ENCODE measurements around the gene SLC4A8.
A peak's percentile ranks its signal among the peaks of the same experiment; 100 is the strongest.

Gene SLC4A8

DNA sequence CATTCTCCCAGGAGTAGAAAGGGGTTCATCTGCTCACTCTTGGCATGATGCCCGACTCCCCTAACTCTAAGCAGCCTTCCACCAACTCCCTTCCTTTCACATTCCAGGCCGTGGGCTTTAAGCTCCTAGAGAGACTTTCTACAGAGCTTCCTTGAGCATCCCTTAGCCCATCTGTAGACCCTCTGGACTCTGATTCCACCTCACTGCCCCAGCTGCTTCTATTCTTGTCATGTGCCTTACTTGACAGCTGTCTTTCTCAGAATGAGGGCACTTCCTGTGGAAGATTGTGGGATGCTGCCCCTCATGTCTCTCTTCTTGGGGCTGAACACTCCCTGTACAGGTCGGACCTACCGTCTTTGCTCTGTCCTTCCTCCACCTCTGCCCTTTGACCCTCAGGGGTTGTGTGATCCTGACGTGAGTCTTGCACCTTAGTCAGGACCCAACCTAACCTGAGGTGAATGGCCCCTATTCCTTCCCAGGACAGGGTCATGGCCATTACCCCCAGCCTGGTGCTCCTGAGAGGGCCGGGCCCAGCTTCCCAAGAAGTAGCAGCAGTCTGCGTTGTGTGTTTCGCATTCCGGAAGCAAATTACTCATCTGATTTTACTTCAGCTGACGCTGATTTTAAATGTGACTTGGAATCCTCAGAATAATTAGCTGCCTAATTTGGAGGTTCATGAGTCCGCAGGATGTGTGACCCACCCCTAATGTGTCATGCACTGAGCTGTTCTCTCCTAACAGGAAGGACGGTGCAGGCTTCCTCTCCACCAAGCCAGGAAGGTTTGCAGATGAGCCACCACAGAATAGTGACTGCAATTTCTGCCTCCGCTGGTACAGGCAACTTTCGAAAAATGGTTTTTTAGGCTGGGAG, 30.7 kb upstream of the SLC4A8 start:
- H3K4me3 ChIP-seq = no peak overlapping the region
- peak overlapping the region in 18 of 21 experiments; percentile 26 to 92 (median 60) for H3K27ac ChIP-seq

DNA sequence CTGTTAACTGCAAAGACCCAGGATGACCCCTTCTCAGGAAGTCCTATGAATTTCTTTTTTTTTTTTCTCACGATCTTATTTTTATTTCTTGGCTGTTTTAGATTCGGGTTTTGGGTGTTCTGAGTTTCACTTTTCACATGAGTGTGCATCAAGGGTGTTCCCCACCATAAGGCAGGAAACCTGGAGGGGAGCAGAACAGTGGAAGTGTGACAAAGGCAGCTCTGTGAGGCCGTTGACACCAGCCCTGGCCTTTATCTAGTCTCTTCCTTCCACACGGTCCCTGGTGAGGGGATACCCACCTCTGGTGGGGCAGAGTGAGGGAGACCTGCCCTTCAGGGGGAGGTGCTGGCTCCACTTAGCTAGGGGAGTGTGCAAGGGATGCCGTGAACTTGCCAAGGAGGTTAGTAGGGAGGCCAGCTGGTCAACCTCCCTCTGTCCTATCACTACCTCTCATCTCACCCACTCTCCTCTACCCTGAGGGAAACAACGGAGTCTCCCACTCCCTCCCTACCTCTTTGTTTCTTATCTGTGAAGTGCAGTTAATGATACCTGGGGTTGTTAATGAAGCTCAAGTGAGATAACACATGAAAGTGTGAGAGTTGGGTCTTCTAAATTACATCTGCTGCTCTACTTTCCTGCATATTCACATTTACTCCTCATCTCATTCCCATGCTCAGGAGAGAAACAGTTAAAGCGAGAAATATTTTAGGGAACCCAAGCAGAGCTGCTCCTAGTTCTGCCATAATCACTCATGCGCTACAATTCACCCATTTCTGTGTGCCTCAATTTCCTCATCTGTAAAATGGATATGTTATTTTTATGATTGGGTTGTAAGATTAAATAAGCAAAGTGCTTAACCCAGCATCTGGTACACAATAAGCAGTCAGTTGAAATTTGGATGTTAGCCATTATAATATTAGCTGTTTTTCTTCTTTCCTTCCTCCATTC, 29.1 kb upstream of the SLC4A8 start:
- Histone ChIP-seq H3K27ac (peak overlapping the region in 8 of 21 experiments; percentile 7 to 92 (median 57)), H3K4me3 (no peak overlapping the region)

- no peak overlapping the region for H3K4me3 ChIP-seq
Observed at GRCh38 chr12:51397670-51398069, 27.0 kb upstream of the SLC4A8 start.

DNA sequence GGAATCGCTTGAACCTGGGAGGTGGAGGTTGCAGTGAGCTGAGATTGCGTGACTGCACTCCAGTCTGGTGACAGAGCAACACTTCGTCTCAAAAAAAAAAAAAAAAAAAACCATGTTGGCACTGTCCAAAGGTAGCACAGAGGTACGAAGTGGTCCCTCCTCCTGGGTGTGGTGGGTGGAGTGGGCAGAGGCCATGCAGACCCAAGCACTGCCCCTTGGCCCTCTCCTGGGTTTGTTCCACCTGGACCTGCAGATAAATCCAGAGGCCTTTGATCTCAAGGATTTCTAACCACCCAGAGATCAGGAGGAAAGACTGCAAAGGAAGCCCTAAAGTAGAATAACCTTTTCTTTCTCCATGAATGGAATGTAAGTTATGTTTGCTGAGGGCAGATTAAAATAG, 24.7 kb upstream of the SLC4A8 start:
- H3K27ac ChIP-seq = no peak overlapping the region

More at GRCh38 chr12:51397670-51398069, 27.0 kb upstream of the SLC4A8 start:
- H3K27ac ChIP-seq = no peak overlapping the region

DNA sequence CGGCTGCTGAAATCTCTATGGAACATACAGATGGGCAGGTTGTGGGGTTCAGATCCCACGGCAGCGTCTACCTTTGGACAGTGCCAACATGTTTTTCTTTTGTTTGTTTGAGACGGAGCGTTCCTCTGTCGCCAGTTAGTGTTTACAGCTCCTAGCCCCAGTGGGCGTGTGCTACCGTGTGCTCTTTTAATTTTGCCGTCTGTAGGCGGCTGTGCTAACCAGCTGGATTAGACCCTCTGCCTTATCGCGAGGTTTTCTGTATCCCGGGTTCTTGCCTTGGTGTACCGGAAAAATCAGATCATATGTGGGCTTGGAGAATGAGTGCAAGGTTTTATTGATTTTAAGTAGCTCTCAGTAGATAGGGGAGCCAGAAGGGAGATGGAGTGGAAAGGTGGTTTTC, 23.6 kb upstream of the SLC4A8 start:
- Histone ChIP-seq H3K4me3 (no peak overlapping the region), H3K27ac (no peak overlapping the region)

More for the DNA sequence above, 24.7 kb upstream of the SLC4A8 start:
- H3K4me3 ChIP-seq = no peak overlapping the region

DNA sequence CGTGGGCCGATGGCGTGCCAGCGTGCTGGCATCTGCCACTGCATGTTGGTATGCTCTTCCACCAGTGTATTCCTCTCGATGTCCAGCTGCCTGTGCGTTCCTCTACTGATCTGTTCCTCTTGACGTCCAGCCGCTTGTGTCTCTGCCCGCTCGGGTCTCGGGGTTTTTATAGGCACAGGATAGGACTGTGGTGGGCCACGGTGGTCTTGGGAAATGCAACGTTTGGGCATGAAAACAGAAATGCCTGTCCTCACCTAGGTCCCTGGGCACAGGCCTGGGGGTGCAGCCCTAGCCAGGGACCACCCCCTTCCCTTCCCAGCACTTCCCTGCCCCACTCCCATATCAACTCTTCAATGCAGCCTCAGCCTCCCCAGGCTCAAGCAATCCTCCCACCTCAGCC, 23.1 kb upstream of the SLC4A8 start:
- H3K4me3 ChIP-seq = no peak overlapping the region

GRCh38 chr12:51401900-51402299, 22.7 kb upstream of the SLC4A8 start:
- Histone ChIP-seq H3K27ac (no peak overlapping the region), H3K4me3 (no peak overlapping the region)

More for the DNA sequence above, 23.1 kb upstream of the SLC4A8 start:
- no peak overlapping the region for H3K27ac ChIP-seq

DNA sequence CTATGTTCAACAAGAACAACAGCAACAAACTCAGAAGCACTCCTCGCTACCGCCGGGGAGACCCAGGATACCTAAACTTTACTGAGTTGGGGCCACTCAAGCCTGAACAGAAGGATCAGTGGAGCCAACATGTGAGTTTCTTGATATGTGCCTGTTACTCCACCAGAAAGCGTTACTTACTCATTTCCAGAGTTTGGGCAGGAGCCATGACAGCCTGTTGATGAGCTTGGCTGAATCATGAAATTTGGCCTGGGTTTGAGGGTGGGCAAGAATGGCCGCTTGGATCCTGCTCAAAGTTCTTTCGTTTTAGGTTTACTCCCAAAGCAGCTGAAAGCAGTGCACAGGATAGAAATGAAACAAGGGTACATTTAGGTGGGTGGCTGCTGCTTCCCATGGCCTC, 21.5 kb upstream of the SLC4A8 start:
- Histone ChIP-seq H3K27ac (no peak overlapping the region), H3K4me3 (no peak overlapping the region)

DNA sequence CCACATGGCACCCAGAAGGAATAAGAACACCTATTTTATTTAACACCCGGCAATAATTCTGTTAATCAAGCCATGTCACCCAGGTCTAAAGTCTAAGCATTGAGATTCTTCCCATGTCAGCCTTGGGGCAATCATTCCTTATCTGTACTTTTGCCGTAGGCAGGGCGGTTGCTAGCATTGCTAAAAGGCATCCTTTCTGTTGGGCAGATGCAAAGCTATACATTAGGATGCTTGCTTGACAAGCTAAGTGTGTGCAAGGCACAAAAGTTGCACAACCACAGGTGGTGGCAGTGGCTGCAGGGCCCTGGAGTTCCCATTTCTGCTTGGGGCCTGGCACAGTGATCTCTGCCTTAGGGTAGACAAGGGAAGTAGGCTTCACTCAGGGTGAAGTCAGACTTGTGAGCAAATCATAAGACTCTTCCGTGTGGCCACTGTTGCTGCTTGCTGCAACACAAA, 20.9 kb upstream of the SLC4A8 start:
- no peak overlapping the region for H3K27ac ChIP-seq
- no peak overlapping the region for H3K4me3 ChIP-seq

- no peak overlapping the region for H3K27ac ChIP-seq
- H3K4me3 ChIP-seq = no peak overlapping the region
Observed at GRCh38 chr12:51404627-51405026, 20.0 kb upstream of the SLC4A8 start.

DNA sequence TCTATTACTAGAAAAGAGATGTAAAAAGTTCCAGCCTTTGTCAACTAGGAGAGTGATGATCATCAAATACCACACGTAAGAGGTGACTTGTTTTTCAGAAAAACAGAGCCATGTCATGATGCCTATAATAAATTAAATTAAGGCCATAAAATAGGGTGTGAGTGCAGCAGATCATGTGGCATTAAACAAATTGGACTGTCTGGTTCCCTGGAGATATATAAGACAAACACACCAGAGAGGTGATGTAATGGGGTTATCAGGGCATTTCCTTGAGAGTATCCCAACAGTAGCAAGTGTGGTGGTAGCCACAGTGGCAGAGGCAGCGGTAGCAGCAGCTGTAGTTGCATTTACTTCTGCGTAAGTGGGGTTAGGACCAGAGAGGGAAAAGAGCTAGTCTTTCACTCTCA, 18.8 kb upstream of the SLC4A8 start:
- Histone ChIP-seq H3K4me3 (no peak overlapping the region), H3K27ac (no peak overlapping the region)

DNA sequence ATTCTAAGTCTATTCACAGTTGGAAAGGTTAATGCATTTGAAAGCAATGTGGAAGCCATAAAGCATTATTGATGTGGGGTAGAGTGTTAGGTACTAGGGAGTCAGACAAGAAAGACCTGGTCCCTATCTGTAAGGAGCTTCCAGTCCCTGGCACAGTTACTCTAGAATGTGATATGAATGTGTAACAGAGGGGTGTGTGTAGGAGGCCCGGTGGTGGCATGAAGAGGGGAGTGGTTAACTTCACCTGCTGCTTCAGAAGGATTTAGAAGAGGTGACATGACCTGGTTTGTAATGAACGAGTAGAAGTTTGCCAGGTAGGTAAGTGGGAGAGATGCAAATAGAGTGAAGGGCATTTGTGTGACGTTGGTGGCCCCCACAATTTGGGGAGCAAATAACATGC, 18.3 kb upstream of the SLC4A8 start:
- no peak overlapping the region for H3K27ac ChIP-seq
- no peak overlapping the region for H3K4me3 ChIP-seq

DNA sequence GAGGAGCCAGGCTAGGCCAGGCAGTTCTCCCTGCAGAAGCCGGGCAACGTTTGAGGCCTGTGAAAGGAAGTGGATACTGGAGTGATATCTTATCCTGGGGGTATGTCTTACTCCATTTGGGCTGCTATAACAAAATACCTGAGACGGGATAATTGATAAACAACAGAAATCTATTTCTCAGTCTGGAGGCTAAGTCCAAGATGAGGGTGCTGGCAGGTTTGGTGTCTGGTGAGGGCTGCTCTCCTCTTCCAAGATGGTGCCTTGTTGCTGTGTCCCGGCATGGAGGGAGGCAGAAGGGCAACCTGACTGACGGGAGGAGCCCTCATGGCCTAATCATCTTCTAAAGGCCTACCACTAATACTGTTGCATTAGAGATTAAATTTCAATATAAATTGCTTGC, 17.8 kb upstream of the SLC4A8 start:
- Histone ChIP-seq H3K27ac (no peak overlapping the region), H3K4me3 (no peak overlapping the region)

- Histone ChIP-seq H3K27ac (no peak overlapping the region), H3K4me3 (no peak overlapping the region)
Observed at GRCh38 chr12:51407604-51408003, 17.0 kb upstream of the SLC4A8 start.

DNA sequence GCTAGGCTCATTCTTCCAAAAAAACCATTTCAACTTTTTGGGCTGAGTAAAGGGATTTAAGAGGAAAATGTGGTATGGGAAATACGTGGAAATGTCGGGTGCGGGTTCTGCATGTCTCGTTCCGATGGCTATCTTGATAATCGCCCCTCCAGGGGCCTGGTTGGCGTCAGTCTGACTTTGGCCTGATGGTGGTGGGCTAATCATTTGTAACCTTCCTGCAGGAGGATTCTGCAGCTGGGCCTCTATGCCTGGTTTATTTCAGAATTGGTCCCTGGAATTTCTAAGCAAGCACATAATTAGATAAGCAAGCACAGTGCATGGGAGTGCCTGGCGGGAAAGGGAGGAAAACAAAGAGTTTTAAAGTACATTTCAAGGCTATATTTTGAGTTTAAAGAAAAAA, 14.8 kb upstream of the SLC4A8 start:
- Histone ChIP-seq H3K4me3 (no peak overlapping the region), H3K27ac (no peak overlapping the region)

GRCh38 chr12:51413149-51413548, 11.5 kb upstream of the SLC4A8 start:
- no peak overlapping the region for H3K27ac ChIP-seq
- H3K4me3 ChIP-seq = no peak overlapping the region

DNA sequence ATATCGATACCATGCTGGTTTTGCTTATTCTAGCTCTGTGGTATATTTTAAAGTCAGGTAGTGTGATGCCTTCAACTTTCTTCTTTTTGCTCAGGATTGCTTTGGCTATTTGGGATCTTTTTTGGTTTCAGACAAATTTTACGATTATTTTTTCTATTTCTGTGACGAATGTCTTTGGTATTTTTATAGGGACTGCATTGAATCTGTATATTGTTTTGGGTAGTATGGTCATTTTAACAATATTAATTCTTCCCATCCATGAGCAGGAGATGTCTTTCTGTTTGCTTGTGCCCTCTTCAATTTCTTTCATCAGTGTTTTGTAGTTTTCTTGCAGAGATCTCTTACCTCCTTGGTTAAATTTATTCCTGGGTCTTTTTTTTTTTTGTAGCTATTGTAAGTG, 10.8 kb upstream of the SLC4A8 start:
- H3K27ac ChIP-seq = no peak overlapping the region
- H3K4me3 ChIP-seq = no peak overlapping the region

DNA sequence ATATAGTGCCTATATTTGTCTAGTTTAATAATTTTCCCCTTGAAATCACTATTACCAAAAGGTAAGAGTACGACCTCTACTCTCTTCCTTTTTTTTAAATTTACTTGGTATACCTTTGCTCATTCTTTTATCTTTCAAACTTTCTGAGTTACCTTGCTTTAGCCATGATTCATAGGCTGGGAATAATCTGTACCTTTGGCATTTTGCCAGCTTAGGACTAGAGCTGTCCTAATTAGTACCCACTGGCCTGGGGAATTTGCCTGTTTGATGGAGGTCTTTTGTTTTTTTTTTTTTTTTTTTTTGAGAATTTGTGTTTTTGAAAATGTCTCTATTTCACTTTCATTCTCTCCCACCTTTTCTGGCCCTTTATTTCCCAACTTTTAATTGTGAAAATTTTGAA, 8.7 kb upstream of the SLC4A8 start:
- no peak overlapping the region for H3K4me3 ChIP-seq

DNA sequence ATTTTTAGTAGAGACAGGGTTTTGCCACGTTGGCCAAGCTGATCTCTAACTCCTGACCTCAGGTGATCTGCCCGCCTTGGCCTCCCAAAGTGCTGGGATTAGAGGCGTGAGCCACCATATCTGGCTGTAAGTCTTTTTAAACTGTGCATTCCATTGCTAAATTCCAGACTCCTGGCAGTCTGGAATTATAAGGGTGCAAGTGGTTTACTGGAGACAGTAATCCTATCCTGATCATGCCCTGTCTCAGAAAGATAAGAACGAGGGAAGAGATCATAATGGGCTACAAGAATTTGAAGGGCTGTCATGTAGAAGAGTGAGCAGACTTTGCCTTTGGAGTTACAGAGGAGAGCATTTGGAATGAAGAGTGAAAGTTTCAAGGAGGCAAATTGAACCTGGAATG, 6.8 kb upstream of the SLC4A8 start:
- Histone ChIP-seq H3K4me3 (no peak overlapping the region), H3K27ac (no peak overlapping the region)

More for the DNA sequence above, 8.7 kb upstream of the SLC4A8 start:
- no peak overlapping the region for H3K27ac ChIP-seq

DNA sequence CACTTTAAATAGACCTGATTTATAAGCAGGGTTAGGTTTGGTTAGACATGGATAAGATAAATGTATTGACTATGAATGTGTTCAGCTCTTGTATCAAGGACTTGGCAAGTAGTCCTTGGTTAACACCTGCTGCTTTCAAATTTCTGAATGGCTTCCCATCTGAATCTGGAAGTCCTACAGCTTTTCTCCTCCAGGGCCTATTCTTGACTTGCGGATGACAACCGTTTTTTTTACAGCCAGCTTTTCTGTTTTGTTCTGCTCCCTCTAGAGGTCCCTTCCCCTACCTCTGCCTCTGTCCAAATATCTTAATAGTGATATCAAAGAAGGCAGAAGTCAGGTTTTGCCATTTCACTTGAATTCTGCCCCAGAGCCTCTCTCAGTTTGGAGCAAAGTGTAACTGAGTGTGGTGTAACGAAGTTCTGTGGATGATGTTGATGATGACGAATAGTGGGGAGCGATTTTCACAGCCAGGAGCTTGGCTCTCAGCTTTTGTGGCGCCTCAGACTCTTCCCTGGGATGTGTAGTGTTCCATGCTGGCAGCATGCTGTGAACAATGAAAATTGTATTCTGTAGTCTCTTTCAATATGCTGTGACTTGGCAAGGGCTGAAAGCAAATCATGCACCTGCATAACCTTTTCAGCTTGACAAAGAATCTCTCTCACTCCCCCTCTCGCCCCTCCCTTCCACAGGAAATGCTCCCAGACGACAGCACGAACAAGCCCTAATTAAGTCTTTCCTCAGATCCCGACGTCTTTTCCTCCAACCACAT, 5.0 kb upstream of the SLC4A8 start:
- no peak overlapping the region for H3K4me3 ChIP-seq
- no peak overlapping the region for H3K27ac ChIP-seq
